ENCODE results near the gene ILF3. TPM values are rescaled to one million over a fixed set of nuclear protein-coding genes. Genes with fewer than 3 reads are reported as not detected.

ILF3 gene
- total RNA-seq, 1 donor from 2014 or later, result 524 TPM

DNA sequence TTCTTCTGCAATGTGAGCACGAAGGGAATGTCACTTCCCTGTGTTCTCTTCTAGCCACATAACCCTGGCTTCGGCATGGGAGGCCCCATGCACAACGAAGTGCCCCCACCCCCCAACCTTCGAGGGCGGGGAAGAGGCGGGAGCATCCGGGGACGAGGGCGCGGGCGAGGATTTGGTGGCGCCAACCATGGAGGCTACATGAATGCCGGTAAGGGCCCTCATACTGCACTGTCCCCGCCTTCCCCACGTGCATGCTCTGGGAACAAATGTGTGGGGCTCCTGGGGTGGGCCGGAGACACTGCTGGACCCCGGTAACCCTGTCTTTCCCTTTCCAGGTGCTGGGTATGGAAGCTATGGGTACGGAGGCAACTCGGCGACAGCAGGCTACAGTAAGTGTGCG, 29.4 kb downstream of the ILF3 start:
- DNase-seq (ENCODE audit: extremely low spot score, unreplicated experiment), result no peak
- Mint-ChIP-seq H3K27me3 (no peaks in the 10 kb centered on the region), H3K36me3 (peaks cover 8% of the 10 kb centered on the region), H3K4me3 (no peak overlapping the region), H3K27ac (no peak overlapping the region), H3K4me1 (ENCODE audit: unreplicated experiment) (no peaks in the 10 kb centered on the region), H3K9me3 (no peaks in the 10 kb centered on the region)
- TF ChIP-seq, protein P1, sequence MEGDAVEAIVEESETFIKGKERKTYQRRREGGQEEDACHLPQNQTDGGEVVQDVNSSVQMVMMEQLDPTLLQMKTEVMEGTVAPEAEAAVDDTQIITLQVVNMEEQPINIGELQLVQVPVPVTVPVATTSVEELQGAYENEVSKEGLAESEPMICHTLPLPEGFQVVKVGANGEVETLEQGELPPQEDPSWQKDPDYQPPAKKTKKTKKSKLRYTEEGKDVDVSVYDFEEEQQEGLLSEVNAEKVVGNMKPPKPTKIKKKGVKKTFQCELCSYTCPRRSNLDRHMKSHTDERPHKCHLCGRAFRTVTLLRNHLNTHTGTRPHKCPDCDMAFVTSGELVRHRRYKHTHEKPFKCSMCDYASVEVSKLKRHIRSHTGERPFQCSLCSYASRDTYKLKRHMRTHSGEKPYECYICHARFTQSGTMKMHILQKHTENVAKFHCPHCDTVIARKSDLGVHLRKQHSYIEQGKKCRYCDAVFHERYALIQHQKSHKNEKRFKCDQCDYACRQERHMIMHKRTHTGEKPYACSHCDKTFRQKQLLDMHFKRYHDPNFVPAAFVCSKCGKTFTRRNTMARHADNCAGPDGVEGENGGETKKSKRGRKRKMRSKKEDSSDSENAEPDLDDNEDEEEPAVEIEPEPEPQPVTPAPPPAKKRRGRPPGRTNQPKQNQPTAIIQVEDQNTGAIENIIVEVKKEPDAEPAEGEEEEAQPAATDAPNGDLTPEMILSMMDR (conservative IDR thresholded peaks at IDR 0.05), result no peak

DNA sequence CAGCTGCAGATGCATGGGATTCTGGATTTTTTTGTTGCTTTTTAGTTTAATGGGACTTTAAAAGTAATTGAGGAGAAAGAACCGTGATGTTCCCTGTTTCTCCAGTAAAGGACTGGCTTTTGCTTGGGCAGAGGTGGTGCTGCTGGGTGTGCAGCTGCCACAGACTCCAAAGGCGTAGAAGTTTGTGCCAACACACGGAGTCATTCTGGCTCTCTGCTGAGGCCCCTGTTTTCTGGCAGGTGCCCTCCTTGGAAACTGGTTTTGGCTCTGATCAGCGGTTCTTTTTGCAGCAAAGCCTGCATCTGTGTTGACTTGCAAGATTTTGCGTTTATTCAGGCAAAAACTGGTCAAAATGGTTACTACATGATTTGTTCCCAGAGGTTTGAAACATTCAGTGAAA, 31.1 kb downstream of the ILF3 start:
- H3K27me3 Mint-ChIP-seq, result no peaks in the 10 kb centered on the region
- H3K27ac Mint-ChIP-seq, result no peak overlapping the region
- no peaks in the 10 kb centered on the region for H3K4me1 Mint-ChIP-seq (ENCODE audit: unreplicated experiment)
- DNase-seq (ENCODE audit: extremely low spot score, unreplicated experiment), result no peak
- TF ChIP-seq, protein P1 (conservative IDR thresholded peaks at IDR 0.05), result no peak
- H3K4me3 Mint-ChIP-seq, result no peak overlapping the region
- peaks cover 15% of the 10 kb centered on the region for H3K36me3 Mint-ChIP-seq
- H3K9me3 Mint-ChIP-seq, result no peaks in the 10 kb centered on the region

DNA sequence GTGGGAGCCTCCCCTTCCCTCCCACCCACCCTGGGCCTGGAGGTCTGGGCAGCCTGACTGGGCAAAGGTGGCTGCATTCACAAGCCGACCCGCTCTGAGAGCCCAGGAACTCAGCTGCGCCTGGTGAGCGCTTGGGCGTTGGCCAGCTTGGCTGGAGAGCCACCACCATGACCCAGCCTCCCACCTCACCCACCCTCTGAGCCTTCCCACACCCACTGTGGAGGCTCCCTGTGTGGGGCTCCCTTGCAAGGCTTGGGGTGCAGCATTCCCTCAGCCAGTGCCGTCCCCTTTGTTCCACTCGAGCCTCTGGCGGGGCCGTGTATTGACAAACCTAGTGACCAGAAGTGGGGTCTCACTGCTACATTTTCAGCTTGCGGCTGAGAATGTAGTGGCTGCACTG, 32.0 kb downstream of the ILF3 start:
- Mint-ChIP-seq H3K27me3 (no peaks in the 10 kb centered on the region), H3K9me3 (no peaks in the 10 kb centered on the region), H3K4me1 (ENCODE audit: unreplicated experiment) (no peaks in the 10 kb centered on the region), H3K27ac (no peak overlapping the region), H3K36me3 (peaks cover 22% of the 10 kb centered on the region), H3K4me3 (no peak overlapping the region)
- TF ChIP-seq, protein P1 (conservative IDR thresholded peaks at IDR 0.05), result no peak
- no peak for DNase-seq (ENCODE audit: extremely low spot score, unreplicated experiment)

DNA sequence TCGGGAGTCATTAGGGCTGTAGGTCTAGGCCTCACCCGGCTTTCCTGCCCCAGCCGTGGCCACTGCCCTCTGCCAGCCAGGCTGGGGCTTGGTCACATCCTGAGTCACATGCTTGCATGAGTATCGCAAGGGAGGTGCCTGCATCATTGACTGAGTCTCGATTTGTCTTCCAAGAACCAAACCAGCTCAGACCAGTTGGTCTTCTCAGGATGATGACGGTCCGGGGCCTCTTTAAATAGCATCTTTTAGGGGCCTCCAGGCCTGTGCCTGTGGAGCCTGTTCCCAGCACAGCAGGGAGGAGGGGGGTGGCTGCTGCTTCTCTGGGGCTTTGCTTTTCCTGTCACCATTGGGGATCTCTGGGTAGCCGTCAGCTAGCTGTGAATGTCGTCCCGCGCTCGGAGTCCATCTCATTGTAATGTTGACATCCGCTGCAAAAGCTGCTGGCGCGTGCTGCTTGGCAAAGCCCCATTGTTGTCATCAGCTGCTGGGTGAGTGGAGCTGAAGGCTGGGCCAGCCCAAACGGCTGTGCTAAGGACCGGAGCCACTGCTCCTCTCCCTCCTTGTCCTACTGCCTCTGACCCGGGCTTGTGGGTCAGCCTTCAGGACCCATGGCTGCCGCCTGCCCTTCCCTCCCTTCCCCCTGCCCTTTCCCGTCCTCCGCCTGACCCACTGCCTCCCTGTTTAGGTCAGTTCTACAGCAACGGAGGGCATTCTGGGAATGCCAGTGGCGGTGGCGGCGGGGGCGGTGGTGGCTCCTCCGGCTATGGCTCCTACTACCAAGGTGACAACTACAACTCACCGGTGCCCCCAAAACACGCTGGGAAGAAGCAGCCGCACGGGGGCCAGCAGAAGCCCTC, 32.7 kb downstream of the ILF3 start:
- no peaks in the 10 kb centered on the region for H3K4me1 Mint-ChIP-seq (ENCODE audit: unreplicated experiment)
- H3K9me3 Mint-ChIP-seq, result no peaks in the 10 kb centered on the region
- H3K27me3 Mint-ChIP-seq, result no peaks in the 10 kb centered on the region
- H3K36me3 Mint-ChIP-seq, result peaks cover 23% of the 10 kb centered on the region
- TF ChIP-seq, protein P1 (conservative IDR thresholded peaks at IDR 0.05), result no peak
- no peak overlapping the region for H3K27ac Mint-ChIP-seq
- no peak overlapping the region for H3K4me3 Mint-ChIP-seq
- DNase-seq (ENCODE audit: extremely low spot score, unreplicated experiment), result no peak

DNA sequence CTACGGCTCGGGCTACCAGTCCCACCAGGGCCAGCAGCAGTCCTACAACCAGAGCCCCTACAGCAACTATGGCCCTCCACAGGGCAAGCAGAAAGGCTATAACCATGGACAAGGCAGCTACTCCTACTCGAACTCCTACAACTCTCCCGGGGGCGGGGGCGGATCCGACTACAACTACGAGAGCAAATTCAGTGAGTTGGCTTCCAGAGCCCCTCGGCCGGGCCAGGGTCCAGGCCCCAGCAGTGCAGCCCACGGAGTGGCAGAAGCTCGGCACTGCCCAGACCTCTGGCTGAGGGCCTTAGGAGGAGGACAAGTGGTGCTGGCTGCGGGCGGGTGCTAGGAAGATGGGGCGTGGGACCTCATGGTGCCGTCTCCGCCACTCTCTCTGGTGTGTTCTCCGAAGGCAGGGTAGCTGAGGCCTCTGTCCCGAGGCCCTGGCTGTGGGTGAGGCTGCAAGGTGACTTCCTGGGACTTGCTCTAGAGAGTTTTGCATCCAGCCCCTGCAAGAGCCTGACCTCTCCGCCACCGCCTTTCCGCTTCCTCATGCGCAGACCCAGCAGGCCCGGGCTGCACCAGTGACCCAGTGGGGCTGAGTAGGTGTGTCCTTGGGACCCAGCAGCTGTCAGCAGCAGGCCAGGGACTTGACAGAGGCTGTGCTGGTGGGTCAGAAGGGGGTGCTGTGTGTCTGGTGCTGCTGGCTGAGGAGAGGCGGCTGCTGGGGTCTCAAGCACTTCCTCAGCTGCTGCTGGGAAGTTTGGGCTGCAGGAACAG, 33.6 kb downstream of the ILF3 start:
- TF ChIP-seq, protein P1 (conservative IDR thresholded peaks at IDR 0.05), result no peak
- DNase-seq (ENCODE audit: extremely low spot score, unreplicated experiment), result no peak
- H3K36me3 Mint-ChIP-seq, result peaks cover 30% of the 10 kb centered on the region
- H3K27me3 Mint-ChIP-seq, result no peaks in the 10 kb centered on the region
- no peak overlapping the region for H3K27ac Mint-ChIP-seq
- H3K4me3 Mint-ChIP-seq, result no peak overlapping the region
- no peaks in the 10 kb centered on the region for H3K9me3 Mint-ChIP-seq
- H3K4me1 Mint-ChIP-seq (ENCODE audit: unreplicated experiment), result peaks cover 3% of the 10 kb centered on the region
